ENCODE measurements around the gene APOA5. TPM values are rescaled to one million over a fixed set of nuclear protein-coding genes. Genes with fewer than 3 reads are reported as not detected.
A peak's percentile ranks its signal among the peaks of the same experiment; 100 is the strongest.
"Not testable (repeated sequence)": the region's sequence is repeated elsewhere in the genome, so short reads cannot be mapped to it uniquely, and the experiment has no call there.

The APOA5 gene
- total RNA-seq, 1 donor from 2014 or later, result not detected

DNA sequence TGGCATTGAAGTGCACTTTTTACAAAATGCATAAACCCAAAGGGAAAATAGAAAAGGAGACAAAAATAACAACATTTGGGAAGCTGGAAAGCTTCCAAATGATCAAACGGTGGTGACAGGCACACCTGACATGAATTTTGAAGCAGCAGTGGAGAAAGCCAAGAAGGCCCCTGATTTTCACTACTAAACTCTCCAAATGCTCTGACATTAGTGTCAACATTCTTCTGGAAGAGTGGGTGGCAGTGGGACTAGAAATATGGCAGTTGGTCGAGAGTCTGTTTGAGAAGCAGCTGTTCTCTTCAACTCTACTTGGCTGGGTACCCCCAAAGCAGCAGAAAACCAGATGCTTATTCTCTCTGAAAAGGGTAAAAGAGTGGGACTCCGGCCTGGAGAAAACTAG is 12.3 kb upstream of the APOA5 start:
- no peak overlapping the region for H3K4me3 Mint-ChIP-seq (ENCODE audit: low read depth)
- no peaks in the 10 kb centered on the region for H3K36me3 Mint-ChIP-seq (ENCODE audit: low read depth)
- no peak for DNase-seq (ENCODE audit: low spot score)
- intact Hi-C loops (cut with micrococcal nuclease), result no loop called here
- peaks cover 21% of the 10 kb centered on the region for H3K27me3 Mint-ChIP-seq (ENCODE audit: low read depth)
- H3K27ac Mint-ChIP-seq, result no peak overlapping the region
- H3K9me3 Mint-ChIP-seq, result no peaks in the 10 kb centered on the region
- H3K4me1 Mint-ChIP-seq (ENCODE audit: low read depth), result peaks cover 2% of the 10 kb centered on the region

DNA sequence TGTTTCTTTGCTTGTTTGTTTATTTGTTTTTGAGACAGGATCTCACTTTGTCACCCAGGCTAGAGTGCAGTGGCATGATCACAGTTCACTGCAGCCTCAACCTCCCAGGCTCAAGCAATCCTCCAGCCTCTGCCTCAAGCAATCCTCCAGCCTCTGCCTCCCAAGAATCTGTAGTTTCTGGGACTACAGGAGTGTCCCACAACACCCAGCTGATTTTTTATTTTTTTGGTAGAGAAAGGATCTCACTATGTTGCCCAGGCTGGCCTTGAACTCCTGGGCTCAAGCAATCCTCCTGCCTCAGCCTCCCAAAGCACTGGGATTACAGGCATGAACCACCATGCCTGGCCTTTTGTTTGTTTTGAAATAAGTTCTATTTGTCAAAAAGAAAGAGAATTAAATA is 10.0 kb upstream of the APOA5 start:
- DNase-seq (ENCODE audit: low spot score); H3K27ac Mint-ChIP-seq; H3K36me3 Mint-ChIP-seq (ENCODE audit: low read depth); H3K4me1 Mint-ChIP-seq (ENCODE audit: low read depth); intact Hi-C loops (cut with micrococcal nuclease); H3K9me3 Mint-ChIP-seq; H3K4me3 Mint-ChIP-seq (ENCODE audit: low read depth): not testable (repeated sequence)
- H3K27me3 Mint-ChIP-seq (ENCODE audit: low read depth), result peaks cover 15% of the 10 kb centered on the region

- intact Hi-C loops (cut with micrococcal nuclease), result no loop called here
- Mint-ChIP-seq H3K27me3 (ENCODE audit: low read depth) (peaks cover 15% of the 10 kb centered on the region), H3K4me3 (ENCODE audit: low read depth) (no peak overlapping the region), H3K9me3 (no peaks in the 10 kb centered on the region), H3K4me1 (ENCODE audit: low read depth) (no peaks in the 10 kb centered on the region), H3K27ac (no peak overlapping the region), H3K36me3 (ENCODE audit: low read depth) (no peaks in the 10 kb centered on the region)
- DNase-seq (ENCODE audit: low spot score), result no peak
Observed at GRCh38 chr11:116800610-116801009, 8.9 kb upstream of the APOA5 start.

- no peak overlapping the region for H3K27ac Mint-ChIP-seq
- H3K9me3 Mint-ChIP-seq, result no peaks in the 10 kb centered on the region
- intact Hi-C loops (cut with micrococcal nuclease), result no loop called here
- no peak overlapping the region for H3K4me3 Mint-ChIP-seq (ENCODE audit: low read depth)
- no peak for DNase-seq (ENCODE audit: low spot score)
- no peaks in the 10 kb centered on the region for H3K4me1 Mint-ChIP-seq (ENCODE audit: low read depth)
- H3K36me3 Mint-ChIP-seq (ENCODE audit: low read depth), result no peaks in the 10 kb centered on the region
- peaks cover 13% of the 10 kb centered on the region for H3K27me3 Mint-ChIP-seq (ENCODE audit: low read depth)
Observed at GRCh38 chr11:116798368-116798767, 6.7 kb upstream of the APOA5 start.

DNA sequence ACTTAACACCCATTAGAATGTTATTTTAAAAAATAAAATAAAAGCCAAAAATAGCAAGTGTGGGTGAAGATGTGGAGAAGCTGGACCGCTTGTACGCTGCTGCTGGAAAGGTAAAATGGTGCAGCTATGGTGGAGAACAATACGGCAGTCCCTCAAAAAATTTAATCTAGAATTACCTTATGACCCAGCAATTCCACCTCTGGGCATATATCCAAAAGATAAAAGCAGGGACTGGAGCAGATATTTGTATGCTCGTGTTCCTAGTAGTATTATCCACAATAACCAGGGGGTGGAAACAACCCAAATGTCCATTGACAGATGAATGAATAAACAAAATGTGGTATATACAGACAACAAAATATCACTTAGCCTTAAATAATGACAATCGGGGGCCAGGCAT is 6.1 kb upstream of the APOA5 start:
- no peaks in the 10 kb centered on the region for H3K9me3 Mint-ChIP-seq
- H3K4me3 Mint-ChIP-seq (ENCODE audit: low read depth), result no peak overlapping the region
- H3K36me3 Mint-ChIP-seq (ENCODE audit: low read depth), result no peaks in the 10 kb centered on the region
- peaks cover 12% of the 10 kb centered on the region for H3K27me3 Mint-ChIP-seq (ENCODE audit: low read depth)
- no peak for DNase-seq (ENCODE audit: low spot score)
- H3K4me1 Mint-ChIP-seq (ENCODE audit: low read depth), result no peaks in the 10 kb centered on the region
- intact Hi-C loops (cut with micrococcal nuclease), result no loop called here
- H3K27ac Mint-ChIP-seq, result no peak overlapping the region

DNA sequence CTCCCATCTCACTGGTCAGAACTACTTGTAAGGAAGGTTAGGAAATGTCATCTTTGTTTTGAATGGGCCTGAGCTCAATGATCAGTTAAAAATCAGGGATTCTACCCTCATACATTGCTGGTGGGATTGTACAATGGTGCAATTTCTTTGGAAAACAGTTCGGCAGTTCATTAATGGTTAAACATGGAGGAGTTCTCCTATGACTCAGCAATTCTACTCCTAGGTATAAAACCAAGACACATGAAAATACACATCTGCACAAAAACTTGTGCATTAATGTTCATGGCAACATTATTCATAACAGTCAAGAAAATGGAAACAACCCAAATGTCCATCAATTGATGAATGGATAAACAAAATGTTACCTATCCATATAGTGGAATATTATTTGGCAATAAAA is 4.9 kb upstream of the APOA5 start:
- no peak for DNase-seq (ENCODE audit: low spot score)
- Mint-ChIP-seq H3K27me3 (ENCODE audit: low read depth) (peaks cover 7% of the 10 kb centered on the region), H3K9me3 (no peaks in the 10 kb centered on the region), H3K4me3 (ENCODE audit: low read depth) (no peak overlapping the region), H3K36me3 (ENCODE audit: low read depth) (no peaks in the 10 kb centered on the region), H3K4me1 (ENCODE audit: low read depth) (no peaks in the 10 kb centered on the region), H3K27ac (no peak overlapping the region)
- intact Hi-C loops (cut with micrococcal nuclease), result no loop called here

GRCh38 chr11:116794851-116795250 is 3.2 kb upstream of the APOA5 start:
- no peak overlapping the region for H3K4me3 Mint-ChIP-seq (ENCODE audit: low read depth)
- no peak overlapping the region for H3K27ac Mint-ChIP-seq
- no peaks in the 10 kb centered on the region for H3K36me3 Mint-ChIP-seq (ENCODE audit: low read depth)
- no peaks in the 10 kb centered on the region for H3K9me3 Mint-ChIP-seq
- intact Hi-C loops (cut with micrococcal nuclease), result no loop called here
- peaks cover 3% of the 10 kb centered on the region for H3K4me1 Mint-ChIP-seq (ENCODE audit: low read depth)
- DNase-seq (ENCODE audit: low spot score), result no peak
- H3K27me3 Mint-ChIP-seq (ENCODE audit: low read depth), result peaks cover 5% of the 10 kb centered on the region

DNA sequence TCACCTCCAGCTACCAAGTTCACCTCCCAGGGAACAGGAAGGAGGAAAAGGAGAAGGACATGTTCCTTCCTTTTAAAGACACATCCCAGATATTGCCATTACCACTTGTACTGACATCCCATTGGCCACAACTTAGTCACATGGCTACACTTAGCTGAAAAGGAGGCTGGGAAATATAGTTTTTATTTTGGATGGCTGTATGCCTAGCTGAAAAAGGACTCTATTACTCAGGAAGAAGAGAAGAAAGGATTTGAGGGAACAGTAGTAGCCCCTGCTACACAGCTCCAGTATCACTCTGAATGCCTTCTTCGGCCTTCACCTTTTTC is 2.1 kb upstream of the APOA5 start:
- H3K4me1 Mint-ChIP-seq (ENCODE audit: low read depth), result peaks cover 4% of the 10 kb centered on the region
- H3K27ac Mint-ChIP-seq, result no peak overlapping the region
- no peaks in the 10 kb centered on the region for H3K9me3 Mint-ChIP-seq
- H3K4me3 Mint-ChIP-seq (ENCODE audit: low read depth), result no peak overlapping the region
- intact Hi-C loops (cut with micrococcal nuclease), result no loop called here
- H3K27me3 Mint-ChIP-seq (ENCODE audit: low read depth), result no peaks in the 10 kb centered on the region
- no peaks in the 10 kb centered on the region for H3K36me3 Mint-ChIP-seq (ENCODE audit: low read depth)
- no peak for DNase-seq (ENCODE audit: low spot score)

DNA sequence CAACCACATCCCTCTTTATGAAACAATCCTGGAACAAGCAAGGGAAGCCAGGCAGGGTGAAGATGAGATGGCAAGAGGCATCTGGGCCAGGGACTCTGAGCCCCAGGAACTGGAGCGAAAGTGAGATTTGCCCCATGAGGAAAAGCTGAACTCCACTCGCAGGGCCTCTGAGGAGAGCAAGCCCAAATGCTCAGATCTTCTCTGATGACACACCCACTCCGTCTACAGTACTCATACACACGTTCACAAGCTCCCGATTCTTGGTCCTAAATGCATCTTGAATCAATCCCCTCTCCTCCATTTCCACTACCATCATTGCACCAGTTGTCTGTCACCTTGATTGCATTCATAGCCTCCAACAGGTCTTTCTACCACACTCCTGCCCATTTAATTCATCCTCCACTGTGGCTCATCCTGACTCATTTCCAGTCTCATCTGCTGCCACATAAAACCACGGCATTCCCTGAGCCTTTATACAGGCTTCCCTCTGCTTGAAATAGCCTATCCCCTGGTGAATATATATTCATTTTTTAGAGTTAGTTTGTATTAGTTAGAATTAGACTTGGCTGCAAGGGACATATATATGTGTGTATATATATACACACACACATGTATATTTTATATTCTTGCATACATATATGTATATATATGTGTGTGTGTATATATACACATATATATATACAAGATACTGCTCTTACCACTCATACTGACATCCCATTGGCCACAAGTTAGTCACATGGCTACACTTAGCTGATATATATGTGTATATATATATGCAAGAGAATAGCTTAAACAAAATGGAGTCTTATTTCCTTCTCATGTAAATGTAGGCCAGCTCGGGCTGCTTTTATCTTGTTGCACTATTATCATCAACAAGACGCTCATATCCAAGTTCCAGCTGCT is 1.4 kb upstream of the APOA5 start:
- no peaks in the 10 kb centered on the region for H3K36me3 Mint-ChIP-seq (ENCODE audit: low read depth)
- no peaks in the 10 kb centered on the region for H3K9me3 Mint-ChIP-seq
- H3K4me3 Mint-ChIP-seq (ENCODE audit: low read depth), result no peak overlapping the region
- H3K27me3 Mint-ChIP-seq (ENCODE audit: low read depth), result no peaks in the 10 kb centered on the region
- no peak overlapping the region for H3K27ac Mint-ChIP-seq
- intact Hi-C loops (cut with micrococcal nuclease), result no loop called here
- H3K4me1 Mint-ChIP-seq (ENCODE audit: low read depth), result peaks cover 10% of the 10 kb centered on the region
- no peak for DNase-seq (ENCODE audit: low spot score)

DNA sequence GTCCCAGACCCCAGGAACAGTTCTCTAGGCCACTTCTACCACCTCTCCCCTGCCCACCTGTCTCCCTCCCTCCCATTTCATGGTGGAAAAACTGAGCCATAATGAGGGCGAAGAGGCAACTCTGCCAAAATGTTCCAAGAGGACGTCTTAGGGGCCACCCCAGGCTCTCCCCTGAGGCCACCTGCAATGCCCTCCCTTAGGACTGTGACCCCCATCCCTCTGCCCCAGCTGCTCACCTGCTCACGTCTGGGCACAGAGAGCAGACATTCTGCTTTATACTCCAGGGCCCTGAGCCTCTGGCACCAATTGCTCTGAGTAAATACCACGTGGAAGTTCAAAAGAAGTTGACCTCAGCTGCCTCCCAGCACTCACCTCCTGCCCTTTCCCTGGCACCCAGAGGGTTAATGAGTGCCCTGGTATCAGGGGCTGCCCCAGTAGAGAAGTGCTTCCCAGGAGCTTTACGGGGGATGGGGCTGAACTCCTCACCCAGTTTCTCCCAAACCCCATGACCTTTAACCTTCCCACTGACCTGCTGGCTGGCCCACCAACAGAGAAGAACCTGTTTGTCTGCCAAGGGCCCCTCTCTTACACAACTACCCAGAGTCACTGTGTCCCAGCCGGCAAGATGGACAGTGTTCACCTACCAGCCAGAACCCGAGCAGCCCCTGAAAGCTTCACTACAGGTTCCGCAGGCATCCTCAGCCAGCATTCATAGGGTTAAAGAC is 627 bp upstream of the APOA5 start:
- no peaks in the 10 kb centered on the region for H3K27me3 Mint-ChIP-seq (ENCODE audit: low read depth)
- DNase-seq (ENCODE audit: low spot score), result no peak
- peaks cover 13% of the 10 kb centered on the region for H3K4me1 Mint-ChIP-seq (ENCODE audit: low read depth)
- intact Hi-C loops (cut with micrococcal nuclease), result no loop called here
- H3K27ac Mint-ChIP-seq, result no peak overlapping the region
- H3K36me3 Mint-ChIP-seq (ENCODE audit: low read depth), result no peaks in the 10 kb centered on the region
- no peaks in the 10 kb centered on the region for H3K9me3 Mint-ChIP-seq
- no peak overlapping the region for H3K4me3 Mint-ChIP-seq (ENCODE audit: low read depth)

DNA sequence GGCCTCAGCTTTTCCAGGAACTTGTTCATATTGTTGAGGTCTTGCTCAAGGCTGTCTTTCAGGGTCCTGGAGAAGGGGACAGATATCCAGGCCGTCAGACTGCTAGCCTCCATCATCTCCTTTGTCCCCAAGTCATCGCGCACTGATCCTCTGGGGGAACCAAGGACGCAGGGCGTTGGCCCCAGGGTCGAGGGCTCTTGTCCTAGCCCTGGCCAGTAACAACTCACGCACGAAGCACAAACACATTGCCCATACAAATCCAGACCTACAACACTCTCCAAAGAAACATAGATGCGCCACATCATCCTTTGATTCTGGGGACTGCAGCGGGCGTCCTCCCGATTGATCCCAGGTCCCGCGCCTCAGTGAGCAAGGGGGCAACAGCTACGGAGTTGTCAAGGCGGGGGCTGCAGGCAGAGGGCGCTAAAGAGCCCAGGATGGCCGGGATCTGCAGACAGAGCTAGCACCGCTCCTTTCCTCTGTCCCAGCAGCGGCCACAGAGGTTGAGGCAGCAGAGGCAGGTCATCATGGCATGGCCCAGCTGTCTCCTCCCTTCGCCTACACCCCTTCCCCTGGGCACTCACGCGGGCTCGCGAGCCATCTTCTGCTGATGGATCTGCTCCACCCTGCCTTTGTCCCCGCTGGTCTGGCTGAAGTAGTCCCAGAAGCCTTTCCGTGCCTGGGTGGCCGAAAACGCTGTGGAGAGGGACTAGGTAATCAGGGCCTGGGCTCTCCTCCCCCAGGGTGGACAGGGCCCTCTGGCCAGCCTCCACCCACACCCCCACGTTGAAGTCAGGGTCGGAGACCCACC is 472 bp downstream of the APOA5 start:
- Mint-ChIP-seq H3K4me3 (ENCODE audit: low read depth) (no peak overlapping the region), H3K36me3 (ENCODE audit: low read depth) (peaks cover 11% of the 10 kb centered on the region)

DNA sequence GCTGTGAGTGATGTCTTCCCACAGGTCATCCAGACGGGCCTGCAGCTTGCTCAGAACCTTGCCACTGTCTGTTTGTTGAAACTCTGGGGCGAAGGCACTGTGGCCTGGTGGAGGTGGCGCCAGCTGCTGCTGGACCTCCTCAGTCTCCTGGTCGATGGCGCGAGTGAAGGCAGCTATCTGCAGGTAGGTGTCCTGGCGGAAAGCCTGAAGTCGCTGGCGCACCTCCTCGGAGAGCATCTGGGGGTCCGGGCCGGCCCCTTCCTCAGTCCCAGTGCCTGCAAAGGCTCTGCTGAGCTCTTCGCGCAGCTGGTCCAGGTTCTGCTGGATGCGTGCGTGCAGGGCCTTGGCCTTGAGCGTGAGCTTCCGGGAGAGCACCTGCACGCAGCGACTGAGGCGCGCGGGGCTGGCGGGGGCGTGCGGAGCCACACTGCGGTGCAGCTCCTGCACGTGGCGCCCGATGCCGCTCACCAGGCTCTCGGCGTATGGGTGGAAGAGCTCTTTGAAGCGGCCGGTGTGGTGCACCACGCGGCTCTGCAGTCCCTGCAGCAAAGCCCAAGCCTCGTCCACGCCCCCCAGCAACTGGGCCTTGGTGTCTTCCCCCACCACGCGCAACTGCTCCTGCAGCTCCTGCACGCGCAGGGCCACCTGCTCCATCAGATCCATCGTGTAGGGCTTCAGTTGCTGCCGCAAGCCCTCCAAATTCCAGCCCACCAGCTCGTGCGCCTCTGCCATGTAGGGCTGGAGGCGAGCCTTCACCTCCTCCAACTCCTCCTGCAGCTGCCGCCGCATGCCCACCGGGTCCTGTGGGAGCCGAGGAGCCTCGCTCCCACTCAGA is 1.3 kb downstream of the APOA5 start:
- H3K27me3 Mint-ChIP-seq (ENCODE audit: low read depth), result no peaks in the 10 kb centered on the region
- H3K4me1 Mint-ChIP-seq (ENCODE audit: low read depth), result peaks cover 30% of the 10 kb centered on the region

More for the DNA sequence above, 472 bp downstream of the APOA5 start:
- H3K27ac Mint-ChIP-seq, result no peak overlapping the region
- intact Hi-C loops (cut with micrococcal nuclease), result loop anchor here (1.0 to 2.0 kb wide), 2 partner anchors 46 to 315 kb away; partner anchors contain the start of gene APOA1
- no peaks in the 10 kb centered on the region for H3K27me3 Mint-ChIP-seq (ENCODE audit: low read depth)
- no peaks in the 10 kb centered on the region for H3K9me3 Mint-ChIP-seq
- H3K4me1 Mint-ChIP-seq (ENCODE audit: low read depth), result peaks cover 24% of the 10 kb centered on the region
- peak; percentile 64 for DNase-seq (ENCODE audit: low spot score)

More for the DNA sequence above, 1.3 kb downstream of the APOA5 start:
- Mint-ChIP-seq H3K9me3 (no peaks in the 10 kb centered on the region), H3K27ac (no peak overlapping the region), H3K4me3 (ENCODE audit: low read depth) (no peak overlapping the region), H3K36me3 (ENCODE audit: low read depth) (peaks cover 19% of the 10 kb centered on the region)
- intact Hi-C loops (cut with micrococcal nuclease), result loop anchor here (1.0 to 2.0 kb wide), 2 partner anchors 46 to 316 kb away; partner anchors contain the start of gene APOA1
- DNase-seq (ENCODE audit: low spot score), result no peak
